OCI-LY3 (cell line): Measurements from ENCODE around the gene KRTAP10-9.

Experiments used
- H2AFZ ChIP-seq: fragments of 200-600, 300-600 bp; shearing (Covaris generic); 2 replicates; pipeline ENCODE4 v1.6.0; 2014; ENCODE audit warnings: antibody characterized with exemption, low read depth, low read length
- H3K27ac ChIP-seq: fragments of 200-600, 300-600 bp; sonication (generic); 2 replicates; pipeline ENCODE4 v1.5.1; 2014; ENCODE audit warnings: mild to moderate bottlenecking, low read length, moderate library complexity, mixed read lengths
- H3K27me3 ChIP-seq: fragments of 200-600, 300-600 bp; sonication (generic); 2 replicates; pipeline ENCODE4 v1.6.1; 2014; ENCODE audit warnings: low read depth, low read length, mixed read lengths
- H3K36me3 ChIP-seq: fragments of 200-600, 300-600 bp; sonication (generic); replicated peaks from 2 replicates; pipeline ENCODE3; 2014; ENCODE audit warnings: low read depth, low read length, mixed read lengths
- H3K4me1 ChIP-seq: fragments of 300-600, 200-600 bp; sonication (generic); 2 replicates; pipeline ENCODE4 v1.6.1; 2014; ENCODE audit warnings: low read length, mixed read lengths
- H3K4me2 ChIP-seq: fragments of 200-600, 300-600 bp; sonication (generic); 2 replicates; pipeline ENCODE4 v1.6.1; 2014; ENCODE audit warnings: low read length, mixed read lengths
- H3K4me3 ChIP-seq: fragments of 300-600, 200-600 bp; sonication (generic); 2 replicates; pipeline ENCODE4 v1.5.1; 2014; ENCODE audit warnings: antibody characterized with exemption, mild to moderate bottlenecking, low read length, moderate library complexity
- H3K79me2 ChIP-seq: fragments of 300-600, 200-600 bp; shearing (Covaris generic); 2 replicates; pipeline ENCODE4 v1.6.1; 2014; ENCODE audit warnings: mild to moderate bottlenecking, low read length, mixed read lengths
- H3K9ac ChIP-seq: fragments of 300-600, 200-600 bp; shearing (Covaris generic); 2 replicates; pipeline ENCODE4 v1.6.0; 2014; ENCODE audit warnings: mild to moderate bottlenecking, low read length, moderate library complexity
- H3K9me3 ChIP-seq: fragments of 200-600, 300-600 bp; shearing (Covaris generic); 2 replicates; pipeline ENCODE4 v1.6.1; 2014; ENCODE audit warnings: low read length, mixed read lengths; ENCODE audit not compliant: insufficient read depth
- H4K20me1 ChIP-seq: fragments of 200-600, 300-600 bp; sonication (generic); 2 replicates; pipeline ENCODE4 v1.6.1; 2016; ENCODE audit warnings: low read length, mixed read lengths; ENCODE audit not compliant: insufficient read depth
- EZH2phosphoT487 ChIP-seq: fragments of 200-600 bp; shearing (Covaris generic); IDR thresholded peaks from 2 replicates; pipeline ENCODE4 v1.6.1; 2018; ENCODE audit warnings: antibody characterized with exemption, mixed run types, low read depth
- TF ChIP-seq, protein P1 (sequence below): fragments of 200-600, 300-600 bp; sonication (generic); IDR thresholded peaks from 2 replicates; pipeline ENCODE4 v1.5.1; 2014; ENCODE audit warnings: antibody characterized with exemption, low read length, low read depth

Gene KRTAP10-9

DNA sequence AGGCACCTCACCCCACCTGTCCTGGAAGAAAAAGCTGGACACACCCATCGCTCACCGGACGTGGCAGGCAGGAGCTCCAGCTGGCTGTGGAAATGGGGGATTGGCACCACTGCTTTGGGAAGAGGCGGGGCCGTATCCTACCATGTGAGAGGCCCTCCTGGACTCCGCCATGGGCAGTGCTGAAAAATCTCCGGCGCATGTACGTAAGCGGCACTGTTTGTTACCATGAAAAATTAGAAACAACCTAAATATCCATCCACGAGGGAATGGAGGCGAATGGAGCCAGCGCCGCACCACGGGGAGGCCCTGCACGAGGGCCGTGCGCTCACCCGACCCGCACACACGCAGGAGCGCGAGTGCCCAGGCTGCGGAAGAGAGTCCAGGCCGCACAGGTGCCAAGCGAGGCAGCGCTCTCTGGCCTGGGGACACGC, 11.9 kb upstream of the KRTAP10-9 start:
- Histone ChIP-seq H2AFZ (no peak overlapping the region), H3K4me2 (no peak overlapping the region), H4K20me1 (no peaks in the 10 kb centered on the region), H3K9me3 (peaks cover 4% of the 10 kb centered on the region; the same call in 1 of the 2 replicates), H3K4me1 (no peaks in the 10 kb centered on the region), H3K9ac (no peak overlapping the region), H3K79me2 (no peaks in the 10 kb centered on the region), H3K36me3 (no peaks in the 10 kb centered on the region), H3K4me3 (no peak overlapping the region), H3K27ac (no peak overlapping the region), H3K27me3 (no peaks in the 10 kb centered on the region)
- TF ChIP-seq, protein P1, sequence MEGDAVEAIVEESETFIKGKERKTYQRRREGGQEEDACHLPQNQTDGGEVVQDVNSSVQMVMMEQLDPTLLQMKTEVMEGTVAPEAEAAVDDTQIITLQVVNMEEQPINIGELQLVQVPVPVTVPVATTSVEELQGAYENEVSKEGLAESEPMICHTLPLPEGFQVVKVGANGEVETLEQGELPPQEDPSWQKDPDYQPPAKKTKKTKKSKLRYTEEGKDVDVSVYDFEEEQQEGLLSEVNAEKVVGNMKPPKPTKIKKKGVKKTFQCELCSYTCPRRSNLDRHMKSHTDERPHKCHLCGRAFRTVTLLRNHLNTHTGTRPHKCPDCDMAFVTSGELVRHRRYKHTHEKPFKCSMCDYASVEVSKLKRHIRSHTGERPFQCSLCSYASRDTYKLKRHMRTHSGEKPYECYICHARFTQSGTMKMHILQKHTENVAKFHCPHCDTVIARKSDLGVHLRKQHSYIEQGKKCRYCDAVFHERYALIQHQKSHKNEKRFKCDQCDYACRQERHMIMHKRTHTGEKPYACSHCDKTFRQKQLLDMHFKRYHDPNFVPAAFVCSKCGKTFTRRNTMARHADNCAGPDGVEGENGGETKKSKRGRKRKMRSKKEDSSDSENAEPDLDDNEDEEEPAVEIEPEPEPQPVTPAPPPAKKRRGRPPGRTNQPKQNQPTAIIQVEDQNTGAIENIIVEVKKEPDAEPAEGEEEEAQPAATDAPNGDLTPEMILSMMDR = no peak
- TF ChIP-seq EZH2phosphoT487 = no peak

- H3K27ac ChIP-seq = no peak overlapping the region
- TF ChIP-seq, protein P1 = no peak
- TF ChIP-seq EZH2phosphoT487 = no peak
- H3K27me3 ChIP-seq = no peaks in the 10 kb centered on the region
Observed at GRCh38 chr21:44615466-44615865, 11.4 kb upstream of the KRTAP10-9 start.

DNA sequence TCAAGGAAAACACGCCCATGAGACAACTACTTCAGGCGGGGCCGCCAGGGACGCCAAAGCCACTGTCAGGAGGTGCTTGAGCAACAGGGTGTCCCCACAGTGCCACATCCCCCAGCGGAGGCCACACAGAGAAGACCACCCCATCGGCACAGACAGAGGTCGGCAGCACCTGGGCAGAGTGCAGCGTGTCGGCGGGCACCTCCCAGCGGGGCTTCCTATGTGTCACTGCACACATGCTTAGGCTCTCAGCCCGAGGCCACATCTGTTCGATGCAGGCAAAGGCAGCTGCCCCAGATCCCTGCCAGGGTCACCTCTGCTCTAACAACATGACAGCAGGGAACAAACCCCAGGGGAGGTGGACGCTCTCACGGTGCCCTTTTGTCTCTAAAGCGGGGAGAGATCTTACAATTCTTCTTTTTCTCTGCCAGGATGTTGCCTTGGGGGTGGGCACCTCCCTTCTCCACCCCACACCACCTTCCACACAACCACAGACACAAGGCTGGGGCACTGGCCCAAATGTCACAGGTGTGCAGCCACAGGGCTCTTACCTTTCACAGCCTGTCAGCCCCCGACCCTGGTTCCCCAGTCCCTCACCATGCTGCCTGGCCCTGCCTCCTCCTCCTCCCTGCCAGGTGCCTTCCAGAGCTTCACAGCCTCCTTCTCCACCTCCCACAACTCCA, 10.8 kb upstream of the KRTAP10-9 start:
- Histone ChIP-seq H3K4me1 (no peaks in the 10 kb centered on the region), H2AFZ (no peak overlapping the region), H3K9me3 (peaks cover 4% of the 10 kb centered on the region; the same call in 1 of the 2 replicates), H3K27ac (no peak overlapping the region), H3K4me3 (no peak overlapping the region), H3K9ac (no peak overlapping the region), H3K36me3 (no peaks in the 10 kb centered on the region), H3K27me3 (no peaks in the 10 kb centered on the region), H3K4me2 (no peak overlapping the region), H3K79me2 (no peaks in the 10 kb centered on the region), H4K20me1 (no peaks in the 10 kb centered on the region)
- no peak for TF ChIP-seq EZH2phosphoT487
- TF ChIP-seq, protein P1 = no peak

More at GRCh38 chr21:44615466-44615865, 11.4 kb upstream of the KRTAP10-9 start:
- Histone ChIP-seq H3K4me3 (no peak overlapping the region), H3K36me3 (no peaks in the 10 kb centered on the region), H2AFZ (no peak overlapping the region), H3K4me1 (no peaks in the 10 kb centered on the region), H3K79me2 (no peaks in the 10 kb centered on the region), H3K4me2 (no peak overlapping the region), H4K20me1 (no peaks in the 10 kb centered on the region), H3K9ac (no peak overlapping the region), H3K9me3 (peaks cover 4% of the 10 kb centered on the region; the same call in 1 of the 2 replicates)

DNA sequence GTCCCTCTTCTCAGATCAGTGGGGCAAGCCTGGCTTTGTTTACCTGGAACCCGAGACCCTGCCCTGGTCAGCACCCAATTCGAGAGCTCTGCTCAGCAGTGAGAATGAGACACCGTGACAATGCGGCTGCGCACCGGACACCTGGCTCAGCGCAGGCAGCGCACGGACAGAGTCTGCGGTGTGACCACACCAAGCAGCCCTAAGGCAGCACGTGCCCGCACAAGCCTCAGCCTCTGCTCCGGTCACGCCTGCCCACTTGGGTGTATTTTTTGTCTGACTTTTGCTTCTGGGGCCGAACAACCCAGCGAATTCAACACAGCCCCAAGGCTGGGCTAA, 10.3 kb upstream of the KRTAP10-9 start:
- no peak for TF ChIP-seq EZH2phosphoT487
- TF ChIP-seq, protein P1 = no peak
- Histone ChIP-seq H3K36me3 (no peaks in the 10 kb centered on the region), H3K4me1 (no peaks in the 10 kb centered on the region), H4K20me1 (no peaks in the 10 kb centered on the region), H3K27ac (no peak overlapping the region), H3K27me3 (no peaks in the 10 kb centered on the region), H2AFZ (no peak overlapping the region), H3K9me3 (peaks cover 4% of the 10 kb centered on the region; the same call in 1 of the 2 replicates), H3K9ac (no peak overlapping the region), H3K79me2 (no peaks in the 10 kb centered on the region), H3K4me2 (no peak overlapping the region), H3K4me3 (no peak overlapping the region)
